Endothelial cell of umbilical vein (primary cell): ENCODE data around the gene TMEM127.
"Not testable (repeated sequence)": the region's sequence is repeated elsewhere in the genome, so short reads cannot be mapped to it uniquely, and the experiment has no call there.

ENCODE experiments used
- GATA2 ChIP-seq: IDR thresholded peaks from 2 replicates; pipeline ENCODE4 v1.7.0; 2011; ENCODE audit warnings: low read depth, mild to moderate bottlenecking, moderate library complexity, mixed read lengths, low read length; ENCODE audit not compliant: insufficient read length, insufficient read depth
- TF ChIP-seq, protein P1 (sequence below), 2 donors: IDR thresholded peaks; 1 replicate in 1 of 2; 2 replicates in 1 of 2; pipeline ENCODE4 v1.5.1; 2011; ENCODE audit warnings: low read length in 2 of 2, mild to moderate bottlenecking in 2 of 2, moderate library complexity in 2 of 2, control low read depth in 1 of 2, inconsistent platforms in 1 of 2, low read depth in 1 of 2; ENCODE audit not compliant: insufficient read depth in 1 of 2; ENCODE audit errors: extremely low read depth in 1 of 2

DNA sequence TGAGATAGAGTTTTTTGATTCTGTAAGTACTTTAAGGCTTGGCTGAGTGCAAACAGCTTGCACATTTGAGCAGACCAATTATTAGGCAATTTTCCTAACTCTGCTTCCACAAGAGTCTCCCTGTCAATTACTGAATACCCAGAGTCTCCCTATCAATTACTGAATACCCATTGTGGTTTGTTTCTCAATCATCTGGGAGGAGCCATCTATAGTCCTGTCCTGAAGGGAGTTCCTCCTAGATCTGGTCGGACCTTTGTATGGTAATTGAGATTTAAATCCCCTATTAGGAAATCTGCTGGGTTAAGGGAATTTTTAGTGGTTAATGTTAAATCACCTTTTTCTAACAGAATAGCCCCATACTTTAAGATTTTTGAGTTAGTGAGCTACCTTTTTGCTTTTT, 44.7 kb downstream of the TMEM127 start:
- not testable (repeated sequence) for TF ChIP-seq GATA2
- TF ChIP-seq, protein P1, sequence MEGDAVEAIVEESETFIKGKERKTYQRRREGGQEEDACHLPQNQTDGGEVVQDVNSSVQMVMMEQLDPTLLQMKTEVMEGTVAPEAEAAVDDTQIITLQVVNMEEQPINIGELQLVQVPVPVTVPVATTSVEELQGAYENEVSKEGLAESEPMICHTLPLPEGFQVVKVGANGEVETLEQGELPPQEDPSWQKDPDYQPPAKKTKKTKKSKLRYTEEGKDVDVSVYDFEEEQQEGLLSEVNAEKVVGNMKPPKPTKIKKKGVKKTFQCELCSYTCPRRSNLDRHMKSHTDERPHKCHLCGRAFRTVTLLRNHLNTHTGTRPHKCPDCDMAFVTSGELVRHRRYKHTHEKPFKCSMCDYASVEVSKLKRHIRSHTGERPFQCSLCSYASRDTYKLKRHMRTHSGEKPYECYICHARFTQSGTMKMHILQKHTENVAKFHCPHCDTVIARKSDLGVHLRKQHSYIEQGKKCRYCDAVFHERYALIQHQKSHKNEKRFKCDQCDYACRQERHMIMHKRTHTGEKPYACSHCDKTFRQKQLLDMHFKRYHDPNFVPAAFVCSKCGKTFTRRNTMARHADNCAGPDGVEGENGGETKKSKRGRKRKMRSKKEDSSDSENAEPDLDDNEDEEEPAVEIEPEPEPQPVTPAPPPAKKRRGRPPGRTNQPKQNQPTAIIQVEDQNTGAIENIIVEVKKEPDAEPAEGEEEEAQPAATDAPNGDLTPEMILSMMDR (IDR thresholded peaks at IDR 0.05; ENCODE audit: extremely low read depth in 1 of 2, insufficient read depth in 1 of 2, low read depth in 1 of 2, low read length in 2 of 2), result not testable (repeated sequence)
